Pons (tissue), 1 donor: ENCODE measurements around the gene MOCS2.

Experiments used
- DNase-seq: peaks from one replicate; pipeline ENCODE4 v3.0.0-alpha.2; 2016; ENCODE audit warnings: low spot score

MOCS2 gene

DNA sequence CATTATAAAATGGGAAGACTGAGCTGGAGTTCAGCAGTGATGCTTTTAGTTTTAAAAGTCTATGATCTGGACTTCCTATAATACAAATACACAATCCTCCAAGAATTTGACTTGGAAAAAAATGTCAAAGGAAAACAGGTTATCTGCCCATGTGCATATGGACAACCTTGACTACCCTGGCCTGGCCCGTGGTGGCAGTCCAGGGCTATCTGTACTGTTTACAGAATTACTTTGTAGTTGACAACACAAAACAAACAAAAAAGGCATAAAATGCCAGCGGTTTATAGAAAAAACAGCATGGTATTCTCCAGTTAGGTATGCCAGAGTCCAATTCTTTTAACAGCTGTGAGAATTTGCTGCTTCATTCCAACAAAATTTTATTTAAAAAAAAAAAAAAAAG lies 17.3 kb downstream of the MOCS2 start:
- no peak for DNase-seq

DNA sequence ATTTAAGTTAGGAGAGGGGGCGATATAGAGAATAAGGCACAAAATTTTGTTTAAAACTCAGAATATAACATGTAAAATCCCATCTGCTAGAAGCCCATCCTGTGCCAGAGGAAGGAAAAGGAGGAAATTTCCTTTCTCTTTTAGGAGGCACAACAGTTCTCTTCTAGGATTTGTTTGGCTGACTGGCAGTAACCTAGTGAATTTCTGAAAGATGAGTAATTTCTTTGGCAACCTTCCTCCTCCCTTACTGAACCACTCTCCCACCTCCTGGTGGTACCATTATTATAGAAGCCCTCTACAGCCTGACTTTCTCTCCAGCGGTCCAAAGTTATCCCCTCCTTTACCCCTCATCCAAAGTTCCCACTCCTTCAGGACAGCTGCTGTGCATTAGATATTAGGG lies 18.3 kb downstream of the MOCS2 start:
- no peak for DNase-seq

DNA sequence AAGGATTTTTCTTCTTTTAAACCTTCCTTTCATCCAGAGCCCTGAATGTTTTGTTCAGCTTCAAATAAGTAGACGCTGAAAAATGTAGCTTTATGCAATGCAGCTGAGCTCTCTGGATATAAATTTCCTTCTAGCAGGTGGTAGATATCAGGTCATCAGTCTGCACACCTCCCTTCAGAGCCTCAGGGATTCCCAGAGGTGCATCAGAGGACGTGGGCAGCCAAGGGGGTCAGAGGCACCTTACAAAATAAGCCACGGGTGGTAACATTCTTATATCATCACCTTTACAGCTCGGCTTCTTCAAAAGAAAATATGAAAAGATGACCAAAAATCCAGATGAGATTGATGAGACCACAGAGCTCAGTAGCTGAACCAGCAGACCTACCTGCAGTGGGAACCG lies 19.3 kb downstream of the MOCS2 start:
- no peak for DNase-seq

DNA sequence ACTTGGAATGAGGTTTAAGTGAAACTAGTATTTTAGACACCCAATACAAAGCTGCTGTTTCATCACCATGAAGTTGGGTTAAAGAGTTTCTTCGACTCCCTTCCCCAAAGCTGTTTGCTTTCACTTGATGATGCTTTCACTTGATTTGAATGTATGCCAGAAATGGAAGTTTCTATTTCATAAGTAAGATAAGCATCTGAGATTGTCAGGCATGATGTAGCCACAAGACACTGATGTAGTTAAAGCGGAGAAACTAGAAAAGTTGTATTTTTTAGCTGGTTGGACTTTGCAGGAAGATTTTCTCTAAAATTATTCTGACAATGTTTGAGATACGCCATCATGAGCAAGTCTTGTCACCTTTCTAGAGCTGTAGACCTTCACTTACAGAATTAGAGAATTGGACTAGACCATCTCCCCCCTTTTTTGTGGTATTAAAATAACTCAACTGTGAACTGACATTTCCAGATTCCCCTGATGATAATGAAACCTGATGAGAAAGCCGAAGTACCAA lies 20.0 kb downstream of the MOCS2 start:
- DNase-seq: no peak

DNA sequence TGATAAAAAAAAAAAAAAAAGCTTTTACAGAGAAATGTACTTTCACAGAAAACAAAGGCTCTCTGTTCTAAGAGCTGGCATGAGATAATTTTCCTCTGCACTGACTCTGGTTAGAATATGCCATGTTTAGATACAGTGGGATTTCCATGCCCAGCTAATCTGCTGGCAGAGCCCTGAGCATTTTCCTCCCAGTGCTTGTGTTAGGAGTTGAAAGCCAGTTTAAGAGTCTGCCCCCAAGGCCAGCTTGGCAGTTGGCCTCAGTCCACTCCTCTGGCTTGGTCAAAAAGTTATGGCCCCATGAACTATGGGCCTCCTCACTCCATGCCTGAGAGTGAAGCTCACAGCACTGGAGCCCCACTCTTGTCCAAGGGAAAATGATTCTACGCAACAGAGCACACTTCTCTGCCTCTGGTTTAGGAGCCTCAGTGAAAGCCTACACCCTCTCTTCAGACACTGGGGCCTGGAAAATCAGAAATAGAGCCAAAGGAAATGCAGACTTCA lies 21.9 kb downstream of the MOCS2 start:
- peak; percentile 98 for DNase-seq

DNA sequence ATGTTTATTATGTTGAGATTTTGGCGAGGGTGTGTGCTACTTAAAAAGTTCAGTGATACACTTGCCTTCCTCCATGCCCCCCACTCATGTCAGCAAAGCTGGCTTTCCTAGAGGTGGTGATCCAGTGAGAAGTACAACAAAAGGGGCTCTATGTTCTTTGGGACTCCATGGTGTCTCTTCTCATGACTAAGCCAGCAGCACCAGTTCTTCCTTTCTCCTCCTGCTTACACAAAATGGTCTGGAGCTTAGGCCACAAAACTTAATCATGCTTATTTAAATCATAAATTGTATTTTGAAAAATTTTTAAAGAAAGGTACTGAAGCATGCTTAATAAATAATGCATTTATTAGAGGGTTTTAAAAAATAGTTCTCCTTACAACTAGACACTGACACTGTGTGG lies 22.4 kb downstream of the MOCS2 start:
- DNase-seq: no peak

DNA sequence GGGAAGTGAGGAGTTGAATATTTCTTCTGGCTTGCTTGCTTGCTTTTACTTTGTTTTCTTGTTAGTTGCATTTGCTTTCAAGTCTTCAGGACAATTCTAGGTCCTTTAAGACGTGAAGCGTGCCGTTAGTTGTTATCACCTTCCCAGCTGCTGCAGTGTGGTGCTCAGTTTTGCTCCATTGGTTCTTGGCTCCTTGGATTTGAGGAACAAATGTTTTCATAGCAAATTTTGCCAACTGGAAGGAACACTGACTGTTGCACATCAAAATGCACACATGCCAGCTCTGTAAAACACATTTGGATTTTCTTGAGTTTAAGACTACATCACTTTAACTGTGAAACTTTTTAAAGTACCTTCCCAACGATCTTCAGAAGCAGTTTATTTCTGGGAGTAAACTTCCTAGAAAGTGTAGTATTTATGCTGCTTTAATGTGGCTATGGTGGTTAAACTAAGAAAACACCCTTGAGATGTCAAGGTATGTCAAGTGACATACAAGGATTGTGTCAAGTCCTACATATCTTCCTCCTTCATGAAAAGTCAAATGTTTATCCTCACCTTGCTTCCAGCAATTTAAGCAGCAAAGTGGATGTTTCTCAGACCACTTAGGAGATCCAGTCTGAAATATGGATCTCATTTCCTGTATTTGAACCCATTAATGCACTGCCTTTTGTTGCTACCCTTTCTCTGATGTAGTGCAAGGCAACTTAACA lies 24.9 kb downstream of the MOCS2 start:
- DNase-seq: no peak

DNA sequence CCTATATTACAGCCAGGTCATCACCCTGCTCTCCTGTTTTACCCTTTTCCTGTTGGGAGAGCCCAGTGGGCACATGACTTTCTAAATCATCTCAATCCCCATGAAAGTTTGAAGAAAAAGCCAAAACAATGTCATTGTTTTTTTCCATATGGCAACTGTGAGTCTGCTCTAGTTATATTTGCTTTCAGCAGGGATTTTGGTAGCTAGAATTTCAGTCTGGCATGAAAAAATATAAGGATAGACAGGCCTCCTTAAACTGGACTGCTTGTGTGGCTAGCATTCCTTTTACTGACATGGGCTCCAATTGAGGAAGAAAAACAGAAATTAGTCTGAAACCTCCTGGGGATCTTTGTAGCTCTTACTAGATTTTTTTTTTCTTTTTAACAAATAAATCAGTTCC lies 25.6 kb downstream of the MOCS2 start:
- DNase-seq: no peak

DNA sequence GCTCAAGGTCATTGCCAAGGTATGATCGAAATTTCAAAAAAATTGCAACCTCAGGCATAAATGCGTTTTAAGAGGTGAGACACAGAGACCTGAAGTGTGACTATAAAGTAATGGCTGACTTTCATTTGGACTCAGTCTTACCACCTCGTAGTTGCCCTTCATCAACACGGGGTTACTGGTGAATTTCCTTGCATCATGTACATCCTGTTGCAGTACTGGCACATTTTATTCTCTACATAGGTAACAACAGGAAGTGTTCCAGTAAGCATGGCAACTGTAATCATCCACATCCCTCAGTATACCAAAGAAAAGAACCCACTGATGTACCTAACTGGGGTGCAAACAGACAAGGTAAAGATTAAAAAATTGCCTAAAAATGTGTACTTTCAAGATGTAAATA lies 29.3 kb downstream of the MOCS2 start:
- no peak for DNase-seq

DNA sequence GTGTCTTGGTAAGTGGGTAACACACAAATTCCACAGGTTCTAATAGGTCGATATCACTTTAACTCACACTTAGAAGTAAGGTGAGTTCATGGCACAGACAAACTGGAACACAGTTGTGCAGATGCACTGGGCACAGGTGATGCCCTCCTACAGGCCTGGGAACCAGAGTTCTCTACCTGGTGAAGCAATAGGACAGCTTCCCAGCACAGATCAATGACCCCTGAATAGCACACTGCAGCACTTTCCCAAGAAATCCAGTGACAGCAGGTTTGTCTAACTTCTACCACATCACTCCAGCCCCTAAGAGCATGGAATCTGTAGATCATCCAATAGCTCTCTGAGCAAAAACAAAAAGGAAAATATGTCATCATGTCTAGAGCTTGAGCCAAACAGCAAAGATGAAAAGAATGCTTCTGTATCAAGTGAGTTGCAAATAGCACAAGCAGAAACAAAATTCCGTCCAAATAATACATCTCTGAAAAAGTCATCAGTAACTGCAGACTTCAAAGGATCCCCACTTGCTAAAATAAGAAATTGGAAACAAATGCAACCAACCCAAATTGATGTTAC lies 33.5 kb downstream of the MOCS2 start:
- DNase-seq: no peak

DNA sequence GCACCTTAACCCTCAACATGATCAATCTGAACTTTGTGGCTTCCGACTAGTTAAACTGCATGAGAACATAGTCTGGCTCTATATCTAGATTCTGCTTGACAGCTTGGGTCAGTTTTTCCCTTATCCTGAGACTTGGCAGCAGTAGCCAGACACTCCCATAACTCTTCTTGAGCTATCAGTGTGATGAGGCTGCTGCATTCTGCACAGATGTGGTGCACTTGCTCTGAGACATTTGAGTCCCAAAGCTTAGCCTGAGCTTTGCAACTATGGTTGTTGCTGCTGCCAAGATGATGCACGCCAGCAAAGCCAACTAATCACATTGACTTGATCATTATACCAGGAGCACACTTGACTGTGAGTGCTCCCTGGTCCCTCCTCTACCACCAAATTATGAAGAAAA lies 36.2 kb downstream of the MOCS2 start:
- peak; percentile 22 for DNase-seq

DNA sequence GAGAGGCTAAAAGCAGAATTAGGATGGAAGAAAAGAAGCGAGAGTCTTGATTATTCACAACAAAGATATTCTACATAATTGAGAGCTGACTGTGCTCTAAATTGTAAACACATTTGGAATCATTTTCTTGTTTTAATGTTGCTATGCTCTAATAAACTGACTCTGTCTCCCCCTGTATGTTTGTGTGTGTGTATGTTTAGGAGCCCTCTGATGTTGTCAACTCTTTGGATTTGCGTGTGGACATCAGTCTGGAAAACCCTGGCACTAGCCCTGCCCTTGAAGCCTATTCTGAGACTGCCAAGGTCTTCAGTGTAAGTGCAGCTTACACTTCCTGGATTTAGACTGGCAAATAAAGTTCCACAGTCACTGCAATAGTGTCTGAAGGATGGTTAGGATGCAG lies 37.8 kb downstream of the MOCS2 start:
- no peak for DNase-seq

DNA sequence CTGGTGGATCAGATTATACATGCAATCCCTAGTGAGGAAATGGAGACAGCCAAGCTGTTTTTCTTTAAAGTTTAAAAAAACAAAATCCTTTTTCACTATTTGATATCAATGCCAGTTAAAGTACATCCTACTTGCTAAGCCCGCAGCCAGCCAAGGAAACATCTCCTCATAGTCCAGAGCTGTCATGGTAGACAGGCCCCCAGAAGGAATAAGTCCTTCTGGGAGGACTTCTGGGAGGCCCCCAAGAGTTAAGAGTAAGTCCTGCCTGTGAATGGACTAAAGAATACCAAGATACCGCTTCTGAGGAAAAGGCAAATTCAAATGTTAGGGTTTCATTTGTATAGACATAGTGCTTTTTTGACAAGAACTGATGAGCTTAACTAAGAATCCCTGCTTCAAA lies 38.3 kb downstream of the MOCS2 start:
- no peak for DNase-seq

DNA sequence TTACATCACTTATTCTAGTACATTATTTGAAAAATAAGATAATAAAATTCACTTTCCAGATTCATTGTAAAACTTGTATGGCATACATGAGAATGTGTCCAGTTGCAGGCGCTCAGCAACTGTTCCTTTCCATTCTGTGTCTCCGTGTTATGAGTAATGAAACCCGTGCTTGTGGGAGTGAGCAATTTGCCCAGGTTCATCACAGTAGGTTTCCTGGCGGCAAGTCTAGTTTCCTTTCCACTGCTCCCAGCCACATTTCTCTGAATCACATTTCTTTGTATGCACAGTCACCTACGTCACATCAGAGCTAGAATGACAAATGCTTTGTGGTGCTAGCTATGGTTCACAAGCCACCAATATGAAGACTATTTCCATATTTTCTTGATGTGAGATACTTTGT lies 39.9 kb downstream of the MOCS2 start:
- no peak for DNase-seq

DNA sequence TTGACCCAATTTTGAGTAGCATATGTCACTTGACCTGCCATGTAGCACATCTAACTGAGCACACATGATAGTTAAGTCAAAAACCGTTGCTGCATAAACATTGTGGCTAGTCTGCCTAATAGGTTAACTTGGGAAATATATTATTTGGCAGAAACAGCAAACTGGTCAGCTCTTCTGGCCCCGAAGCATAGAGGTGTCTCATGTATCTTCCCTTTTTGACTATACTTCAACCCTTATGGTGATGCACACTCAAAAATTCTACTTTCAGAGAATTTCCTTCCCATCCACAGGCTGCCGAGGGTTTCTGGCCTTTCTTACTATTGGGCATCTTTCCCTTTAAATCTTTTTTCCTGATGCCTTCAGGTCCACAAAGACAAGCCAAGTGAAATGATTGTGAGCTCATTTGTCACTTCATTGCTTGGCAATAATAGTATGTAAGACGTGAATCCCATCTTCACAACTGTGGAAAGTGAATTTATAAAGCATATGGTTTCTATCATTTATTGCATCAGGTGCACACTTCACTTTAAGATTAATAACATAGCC lies 41.2 kb downstream of the MOCS2 start:
- no peak for DNase-seq

DNA sequence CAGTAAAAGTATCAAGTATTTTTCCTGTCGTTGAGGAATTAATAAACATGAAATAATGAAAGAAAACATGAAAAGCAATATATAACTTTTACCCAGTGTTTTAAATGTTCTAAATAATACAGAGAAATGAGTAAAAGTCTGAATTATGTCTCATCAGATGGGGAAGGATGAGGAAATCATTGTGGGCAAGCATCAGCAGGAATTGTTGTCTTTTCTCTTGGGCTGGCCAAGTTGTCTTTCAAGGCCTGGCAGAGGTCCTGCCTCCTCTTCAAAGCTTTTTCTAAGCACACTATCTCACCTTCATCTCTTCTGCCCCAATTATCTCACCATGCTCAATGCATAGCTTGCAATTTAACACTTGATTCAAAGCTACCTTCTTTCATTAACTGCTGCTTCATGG lies 41.9 kb downstream of the MOCS2 start:
- DNase-seq: no peak

DNA sequence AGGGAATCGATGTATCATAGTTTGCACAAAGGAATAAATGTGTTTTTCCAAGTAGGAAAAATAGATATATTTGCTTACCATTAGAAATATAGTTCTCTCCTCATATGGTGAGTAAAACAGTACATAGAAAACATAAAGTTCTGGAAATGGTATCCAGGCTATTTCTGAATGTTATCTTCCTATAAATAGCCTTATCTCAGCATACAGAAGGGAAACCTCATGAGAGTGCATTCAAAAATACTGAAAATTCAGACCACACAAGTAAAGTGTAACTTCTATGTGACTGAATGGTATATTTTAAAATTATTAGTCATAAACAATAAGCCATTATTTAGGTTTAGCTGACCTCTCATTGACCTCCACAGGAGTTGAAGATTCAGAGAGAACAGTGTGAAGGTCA lies 43.5 kb downstream of the MOCS2 start:
- DNase-seq: no peak

DNA sequence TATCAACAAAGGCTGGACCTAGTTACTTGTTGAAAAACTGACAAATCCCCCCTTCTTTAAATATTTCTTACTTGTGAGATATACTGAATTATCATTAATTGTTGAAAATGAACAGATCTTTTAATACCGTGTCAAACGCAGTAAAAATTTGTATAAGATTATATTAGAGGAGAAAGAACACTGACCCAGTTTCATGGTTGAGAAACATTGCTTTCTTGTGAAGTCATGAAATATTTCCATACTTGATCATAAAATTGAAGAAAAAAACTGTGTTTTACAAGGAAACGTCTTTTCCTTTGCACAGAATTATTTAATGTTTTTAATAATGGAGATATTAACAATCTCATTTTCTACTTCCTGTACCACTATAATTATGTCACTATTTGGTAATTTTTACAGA lies 45.8 kb downstream of the MOCS2 start:
- no peak for DNase-seq

DNA sequence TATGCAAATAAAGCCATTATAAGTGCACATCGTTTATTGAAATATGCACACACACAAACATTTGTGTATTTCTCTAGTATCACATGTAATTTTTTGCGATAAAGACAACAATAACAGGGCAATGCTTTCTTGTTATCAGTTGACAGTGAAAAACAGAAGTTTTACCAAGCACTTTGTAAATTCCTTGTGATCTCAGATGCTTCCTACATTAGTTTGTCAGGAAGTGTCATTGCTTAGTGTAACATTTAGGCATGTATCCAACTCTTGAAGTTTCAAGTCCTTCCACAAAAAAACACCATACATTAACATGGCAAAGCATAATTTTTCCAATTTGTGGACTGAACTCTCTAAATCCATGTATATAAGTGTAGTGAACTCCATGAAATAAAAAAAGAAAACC lies 46.4 kb downstream of the MOCS2 start:
- no peak for DNase-seq

DNA sequence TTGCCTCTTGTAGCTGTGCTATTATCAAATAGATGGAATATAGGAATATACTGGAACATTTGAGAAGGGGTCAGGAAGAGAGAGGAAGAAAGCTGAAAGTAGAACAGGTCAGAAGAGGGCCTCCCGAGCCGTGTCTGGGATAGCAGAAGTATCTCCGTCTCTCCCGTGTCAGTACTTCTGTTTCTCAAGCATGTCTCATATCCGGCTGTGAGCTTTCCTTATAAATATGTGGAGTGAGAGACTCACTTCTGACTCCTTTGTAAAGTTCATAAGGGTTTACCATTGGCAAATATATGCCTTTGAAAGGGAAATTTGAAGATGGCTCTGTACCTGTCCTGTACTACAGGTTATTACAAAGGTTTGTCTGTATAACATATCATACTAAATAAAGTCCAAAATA lies 50.3 kb downstream of the MOCS2 start:
- DNase-seq: no peak

DNA sequence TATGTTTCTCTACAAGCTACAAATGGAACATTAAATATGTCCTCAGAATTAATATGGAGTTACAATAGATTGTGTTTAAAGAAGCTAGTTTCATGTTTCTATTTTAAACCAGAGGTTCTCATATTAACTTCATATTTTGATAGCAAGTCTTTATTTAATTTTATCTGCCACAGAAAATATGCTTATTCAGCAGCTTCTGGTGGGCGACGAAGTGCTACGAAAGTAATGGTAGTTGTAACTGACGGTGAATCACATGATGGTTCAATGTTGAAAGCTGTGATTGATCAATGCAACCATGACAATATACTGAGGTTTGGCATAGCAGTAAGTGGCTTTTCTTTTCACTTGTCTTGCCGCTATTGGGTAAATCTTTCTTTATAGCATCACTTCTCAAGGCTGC lies 54.2 kb downstream of the MOCS2 start:
- DNase-seq: no peak

DNA sequence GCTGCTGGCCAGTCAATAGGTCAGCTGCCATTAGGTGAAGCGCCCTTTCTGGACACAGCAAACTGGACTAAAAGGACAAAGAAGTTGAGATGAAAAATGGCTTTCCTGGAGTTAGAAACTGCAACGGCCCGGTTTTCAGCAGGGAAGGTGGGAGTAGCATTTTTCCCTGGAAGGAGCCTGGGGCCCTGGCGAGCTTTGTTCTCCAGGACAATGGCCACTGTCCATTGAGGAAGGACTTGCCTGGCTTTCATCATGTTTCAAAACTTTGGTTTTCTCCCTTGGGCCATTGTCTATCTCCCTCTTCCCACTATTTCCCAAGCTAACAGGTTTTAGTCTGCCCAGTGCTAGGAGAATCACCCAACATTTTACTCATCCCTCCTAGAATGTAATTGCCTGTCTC lies 56.2 kb downstream of the MOCS2 start:
- no peak for DNase-seq

DNA sequence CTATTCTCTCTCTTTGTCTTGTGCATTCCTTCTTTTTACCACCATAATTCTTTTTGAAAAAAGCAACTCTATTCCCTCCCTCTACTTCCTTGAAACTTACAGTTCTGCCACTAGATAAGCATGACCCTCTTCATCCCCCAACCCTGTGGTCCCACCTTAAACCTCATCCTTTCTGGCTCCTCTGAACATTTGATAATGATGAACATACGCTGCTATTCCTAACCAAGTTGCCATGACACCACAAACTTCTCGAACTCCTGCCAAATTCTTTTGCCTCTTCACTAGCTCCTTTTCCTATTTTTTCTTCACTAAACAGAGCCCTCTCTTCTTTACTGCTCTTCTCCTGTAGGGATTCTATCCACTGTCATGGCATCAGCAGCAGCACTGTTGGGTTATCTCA lies 57.1 kb downstream of the MOCS2 start:
- no peak for DNase-seq

DNA sequence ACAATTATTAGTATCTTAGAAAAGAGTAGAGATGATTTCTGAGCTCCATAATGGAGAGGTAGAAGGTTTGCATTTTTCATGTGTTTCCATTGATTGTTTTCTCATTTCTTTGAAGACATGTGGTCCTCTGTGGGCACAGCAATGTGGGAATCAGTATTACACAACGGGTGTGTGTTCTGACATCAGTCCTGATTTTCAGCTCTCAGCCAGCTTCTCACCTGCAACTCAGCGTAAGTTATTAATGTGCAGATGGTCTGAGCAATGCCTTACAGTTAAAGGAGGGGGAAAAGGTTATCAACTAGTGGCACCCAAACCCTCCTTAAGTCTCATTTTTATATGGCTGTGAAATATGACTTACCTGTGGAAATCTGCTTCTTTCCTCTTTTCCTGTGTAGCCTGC lies 61.3 kb downstream of the MOCS2 start:
- DNase-seq: no peak
